ENCODE data around the gene ACTL8. TPM values are rescaled to one million over a fixed set of nuclear protein-coding genes. Genes with fewer than 3 reads are reported as not detected.
"Not testable (repeated sequence)": the region's sequence is repeated elsewhere in the genome, so short reads cannot be mapped to it uniquely, and the experiment has no call there.

Gene ACTL8
- polyA plus RNA-seq, 1 donor (not counting 4 experiments of a cell fraction or from before 2014, with no cell fraction given), result not detected

DNA sequence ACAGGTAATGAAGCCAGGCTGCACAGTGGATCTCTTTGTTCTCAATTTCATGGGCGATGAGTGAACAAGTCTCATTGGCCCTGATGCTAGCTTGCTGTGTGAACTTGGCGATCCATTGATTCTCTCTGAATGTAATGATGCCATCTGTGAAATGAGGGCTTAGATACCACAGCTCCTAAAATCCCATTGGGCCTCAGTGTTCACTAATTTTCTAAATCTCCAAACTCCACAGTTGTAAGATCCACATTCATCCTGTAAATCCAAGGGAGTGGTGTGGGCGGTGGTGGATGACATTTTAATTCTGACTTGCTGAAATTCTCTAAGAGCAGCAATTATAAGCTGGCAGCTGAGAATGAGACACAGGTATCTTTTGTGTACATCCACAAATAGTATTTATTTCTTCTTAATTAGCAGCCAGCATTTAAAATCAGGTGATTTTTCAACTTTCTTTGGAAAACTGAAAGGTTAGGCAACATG lies 9.6 kb upstream of the ACTL8 start:
- FAIRE-seq, result no peak

DNA sequence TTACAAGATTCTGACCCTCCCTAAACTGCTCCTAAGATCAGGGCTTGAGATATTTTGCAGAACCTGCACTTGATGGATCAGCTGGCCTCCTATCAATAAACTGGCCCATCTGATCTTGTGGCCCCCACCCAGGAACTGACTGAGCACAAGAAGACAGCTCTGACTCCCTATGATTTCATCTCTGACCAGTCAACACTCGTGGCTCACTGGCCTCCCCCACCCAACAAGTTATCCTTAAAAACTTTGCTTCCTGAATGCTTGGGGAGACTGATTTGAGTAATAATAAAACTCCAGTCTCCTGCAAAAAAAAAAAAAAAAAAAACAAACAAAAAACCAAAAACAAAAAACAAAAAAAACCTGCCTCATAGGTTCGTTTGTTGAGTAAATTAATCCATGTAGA lies 8.9 kb upstream of the ACTL8 start:
- H3K4me2 ChIP-seq (ENCODE audit: control insufficient read depth, extremely low read depth, insufficient read depth, low read depth, low read length); DNase-seq (ENCODE audit: low read depth, low spot score); H4K20me1 ChIP-seq (ENCODE audit: control insufficient read depth, extremely low read depth, insufficient read depth, low read length); H3K79me2 ChIP-seq (ENCODE audit: control insufficient read depth, insufficient read depth, low read length); H3K36me3 ChIP-seq (ENCODE audit: control insufficient read depth in 2 of 2, extremely low read depth in 1 of 2, insufficient read depth in 2 of 2, low read length in 2 of 2); H3K9me1 ChIP-seq (ENCODE audit: control insufficient read depth, extremely low read depth, insufficient read depth, low read length); H2AFZ ChIP-seq (ENCODE audit: control insufficient read depth, low read length); H3K9ac ChIP-seq (ENCODE audit: control insufficient read depth, extremely low read depth, insufficient read depth, low read length); H3K4me3 ChIP-seq (ENCODE audit: control insufficient read depth in 2 of 3, extremely low read depth in 1 of 3, insufficient read depth in 2 of 3, low read depth in 1 of 3, low read length in 3 of 3); dilution Hi-C loops (cut with MboI; ENCODE audit: extremely low pct_ligation_motif_present, low sequenced_read_pairs); H3K27ac ChIP-seq (ENCODE audit: control insufficient read depth, insufficient read depth, low read length); H3K9me3 ChIP-seq (ENCODE audit: control insufficient read depth, low read depth, low read length); H3K27me3 ChIP-seq (ENCODE audit: control insufficient read depth, extremely low read depth, insufficient read depth, low read length); H3K4me1 ChIP-seq (ENCODE audit: control insufficient read depth, extremely low read depth, insufficient read depth, low read length); FAIRE-seq: not testable (repeated sequence)

More for the DNA sequence above, 9.6 kb upstream of the ACTL8 start:
- no peaks in the 10 kb centered on the region for H4K20me1 ChIP-seq (ENCODE audit: control insufficient read depth, extremely low read depth, insufficient read depth, low read length)
- H3K36me3 ChIP-seq (ENCODE audit: control insufficient read depth in 2 of 2, extremely low read depth in 1 of 2, insufficient read depth in 2 of 2, low read length in 2 of 2), result no peaks in the 10 kb centered on the region
- H3K4me2 ChIP-seq (ENCODE audit: control insufficient read depth, extremely low read depth, insufficient read depth, low read depth, low read length), result no peak overlapping the region
- H3K4me1 ChIP-seq (ENCODE audit: control insufficient read depth, extremely low read depth, insufficient read depth, low read length), result no peaks in the 10 kb centered on the region
- no peaks in the 10 kb centered on the region for H3K27me3 ChIP-seq (ENCODE audit: control insufficient read depth, extremely low read depth, insufficient read depth, low read length)
- dilution Hi-C loops (cut with MboI; ENCODE audit: extremely low pct_ligation_motif_present, low sequenced_read_pairs), result no loop called here
- no peak overlapping the region for H3K9ac ChIP-seq (ENCODE audit: control insufficient read depth, extremely low read depth, insufficient read depth, low read length)
- no peak for DNase-seq (ENCODE audit: low read depth, low spot score)
- H3K9me3 ChIP-seq (ENCODE audit: control insufficient read depth, low read depth, low read length), result no peaks in the 10 kb centered on the region
- H3K9me1 ChIP-seq (ENCODE audit: control insufficient read depth, extremely low read depth, insufficient read depth, low read length), result no peaks in the 10 kb centered on the region
- H2AFZ ChIP-seq (ENCODE audit: control insufficient read depth, low read length), result no peak overlapping the region
- TF ChIP-seq, protein P1, sequence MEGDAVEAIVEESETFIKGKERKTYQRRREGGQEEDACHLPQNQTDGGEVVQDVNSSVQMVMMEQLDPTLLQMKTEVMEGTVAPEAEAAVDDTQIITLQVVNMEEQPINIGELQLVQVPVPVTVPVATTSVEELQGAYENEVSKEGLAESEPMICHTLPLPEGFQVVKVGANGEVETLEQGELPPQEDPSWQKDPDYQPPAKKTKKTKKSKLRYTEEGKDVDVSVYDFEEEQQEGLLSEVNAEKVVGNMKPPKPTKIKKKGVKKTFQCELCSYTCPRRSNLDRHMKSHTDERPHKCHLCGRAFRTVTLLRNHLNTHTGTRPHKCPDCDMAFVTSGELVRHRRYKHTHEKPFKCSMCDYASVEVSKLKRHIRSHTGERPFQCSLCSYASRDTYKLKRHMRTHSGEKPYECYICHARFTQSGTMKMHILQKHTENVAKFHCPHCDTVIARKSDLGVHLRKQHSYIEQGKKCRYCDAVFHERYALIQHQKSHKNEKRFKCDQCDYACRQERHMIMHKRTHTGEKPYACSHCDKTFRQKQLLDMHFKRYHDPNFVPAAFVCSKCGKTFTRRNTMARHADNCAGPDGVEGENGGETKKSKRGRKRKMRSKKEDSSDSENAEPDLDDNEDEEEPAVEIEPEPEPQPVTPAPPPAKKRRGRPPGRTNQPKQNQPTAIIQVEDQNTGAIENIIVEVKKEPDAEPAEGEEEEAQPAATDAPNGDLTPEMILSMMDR (optimal IDR thresholded peaks at IDR 0.05 in 1 of 3, IDR thresholded peaks at IDR 0.05 in 1 of 3, conservative IDR thresholded peaks at IDR 0.05 in 1 of 3; ENCODE audit: extremely low read depth in 1 of 3, insufficient read depth in 2 of 3, low read length in 3 of 3), result no peak
- TF ChIP-seq EZH2 (IDR thresholded peaks at IDR 0.05; ENCODE audit: low read length), result no peak
- no peaks in the 10 kb centered on the region for H3K79me2 ChIP-seq (ENCODE audit: control insufficient read depth, insufficient read depth, low read length)
- no peak overlapping the region for H3K4me3 ChIP-seq (ENCODE audit: control insufficient read depth in 2 of 3, extremely low read depth in 1 of 3, insufficient read depth in 2 of 3, low read depth in 1 of 3, low read length in 3 of 3)
- no peak overlapping the region for H3K27ac ChIP-seq (ENCODE audit: control insufficient read depth, insufficient read depth, low read length)

DNA sequence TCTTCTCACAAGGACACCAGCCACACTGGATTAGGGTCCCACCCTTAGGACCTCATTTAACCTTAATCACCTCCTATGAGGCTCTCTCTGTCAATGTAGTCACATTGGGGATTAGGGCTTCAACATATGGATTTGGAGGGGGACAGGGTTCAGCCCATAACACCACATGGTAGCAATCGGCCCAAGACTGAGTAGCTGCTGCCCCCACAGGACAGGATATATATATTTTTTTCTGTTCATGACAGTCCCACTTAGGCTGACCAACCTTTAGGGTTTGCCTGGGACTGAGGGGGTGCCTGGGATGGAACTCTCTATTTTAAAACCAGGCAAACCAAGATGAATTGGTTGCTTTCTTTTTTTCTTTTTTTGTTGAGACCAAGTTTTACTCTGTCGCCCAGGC lies 8.2 kb upstream of the ACTL8 start:
- Histone ChIP-seq H2AFZ (ENCODE audit: control insufficient read depth, low read length) (no peak overlapping the region), H3K79me2 (ENCODE audit: control insufficient read depth, insufficient read depth, low read length) (no peaks in the 10 kb centered on the region), H3K27ac (ENCODE audit: control insufficient read depth, insufficient read depth, low read length) (no peak overlapping the region), H3K4me2 (ENCODE audit: control insufficient read depth, extremely low read depth, insufficient read depth, low read depth, low read length) (no peak overlapping the region), H3K9me1 (ENCODE audit: control insufficient read depth, extremely low read depth, insufficient read depth, low read length) (no peaks in the 10 kb centered on the region), H3K4me3 (ENCODE audit: control insufficient read depth in 2 of 3, extremely low read depth in 1 of 3, insufficient read depth in 2 of 3, low read depth in 1 of 3, low read length in 3 of 3) (no peak overlapping the region), H3K9me3 (ENCODE audit: control insufficient read depth, low read depth, low read length) (no peaks in the 10 kb centered on the region), H3K9ac (ENCODE audit: control insufficient read depth, extremely low read depth, insufficient read depth, low read length) (no peak overlapping the region), H4K20me1 (ENCODE audit: control insufficient read depth, extremely low read depth, insufficient read depth, low read length) (no peaks in the 10 kb centered on the region), H3K27me3 (ENCODE audit: control insufficient read depth, extremely low read depth, insufficient read depth, low read length) (no peaks in the 10 kb centered on the region), H3K36me3 (ENCODE audit: control insufficient read depth in 2 of 2, extremely low read depth in 1 of 2, insufficient read depth in 2 of 2, low read length in 2 of 2) (no peaks in the 10 kb centered on the region), H3K4me1 (ENCODE audit: control insufficient read depth, extremely low read depth, insufficient read depth, low read length) (no peaks in the 10 kb centered on the region)
- FAIRE-seq (no peak), DNase-seq (ENCODE audit: low read depth, low spot score) (no peak)
- no peak for TF ChIP-seq EZH2 (IDR thresholded peaks at IDR 0.05; ENCODE audit: low read length)
- dilution Hi-C loops (cut with MboI; ENCODE audit: extremely low pct_ligation_motif_present, low sequenced_read_pairs), result no loop called here

Data from keratinocyte (primary cell).